ACC112 (cell line): ENCODE data around the gene DMPK.

Experiments
- H2AFZ ChIP-seq: fragments of 200-600 bp; sonication (generic); one replicate; pipeline ENCODE4 v1.6.0; 2017; ENCODE audit warnings: antibody characterized with exemption, low read length; ENCODE audit not compliant: unreplicated experiment
- H3K27ac ChIP-seq: fragments of 200-600 bp; sonication (generic); 2 replicates; pipeline ENCODE4 v1.5.1; 2014; ENCODE audit warnings: low read depth, mild to moderate bottlenecking, antibody characterized with exemption, low read length, moderate library complexity
- H3K27me3 ChIP-seq: fragments of 200-600 bp; sonication (generic); 2 replicates; pipeline ENCODE4 v1.6.1; 2014; ENCODE audit warnings: mild to moderate bottlenecking, antibody characterized with exemption, low read length, moderate library complexity, mixed read lengths; ENCODE audit not compliant: insufficient read depth
- H3K36me3 ChIP-seq: fragments of 200-600 bp; sonication (generic); 2 replicates; pipeline ENCODE4 v1.6.1; 2016; ENCODE audit warnings: mild to moderate bottlenecking, antibody characterized with exemption, low read length, moderate library complexity, mixed read lengths; ENCODE audit not compliant: insufficient read depth
- H3K4me1 ChIP-seq: fragments of 200-600 bp; sonication (generic); one replicate; pipeline ENCODE4 v1.6.1; 2016; ENCODE audit warnings: low read length, mixed read lengths; ENCODE audit not compliant: insufficient read depth, unreplicated experiment, control insufficient read depth
- H3K4me3 ChIP-seq: fragments of 200-600 bp; sonication (generic); 2 replicates; pipeline ENCODE4 v1.5.1; 2014; ENCODE audit warnings: mild to moderate bottlenecking, low read depth, low read length
- H3K79me2 ChIP-seq: fragments of 200-600 bp; sonication (generic); one replicate; pipeline ENCODE4 v1.6.0; 2016; ENCODE audit warnings: low read length; ENCODE audit not compliant: control insufficient read depth, unreplicated experiment, insufficient read depth

DMPK gene

GRCh38 chr19:45782162-45782691 lies at the start of gene DMPK:
DMPK (minus strand) TSS chr19:45782490; CDS start chr19:45782352, 138 bp downstream.
- Histone ChIP-seq H3K79me2 (no peaks in the 10 kb centered on the region), H3K4me1 (peaks cover 30% of the 10 kb centered on the region), H3K36me3 (0 out of 2 replicates have a peak, but pooled peaks cover 11% of the 10 kb centered on the region), H3K27me3 (no peaks in the 10 kb centered on the region), H3K27ac (peak within 1 kb of the TSS; percentile 77), H2AFZ (no peak within 1 kb of the TSS), H3K4me3 (no peak within 1 kb of the TSS)

GRCh38 chr19:45828945-45829344 lies 46.7 kb upstream of the DMPK start:
- Histone ChIP-seq H3K27ac (no peak overlapping the region), H2AFZ (no peak overlapping the region), H3K4me3 (no peak overlapping the region), H3K4me1 (no peaks in the 10 kb centered on the region), H3K36me3 (no peaks in the 10 kb centered on the region), H3K79me2 (no peaks in the 10 kb centered on the region), H3K27me3 (no peaks in the 10 kb centered on the region)

GRCh38 chr19:45828523-45828922 lies 46.2 kb upstream of the DMPK start:
- H3K36me3 ChIP-seq, result no peaks in the 10 kb centered on the region
- H3K27ac ChIP-seq, result no peak overlapping the region
- no peaks in the 10 kb centered on the region for H3K79me2 ChIP-seq
- H2AFZ ChIP-seq, result no peak overlapping the region
- no peaks in the 10 kb centered on the region for H3K4me1 ChIP-seq
- no peak overlapping the region for H3K4me3 ChIP-seq
- no peaks in the 10 kb centered on the region for H3K27me3 ChIP-seq

GRCh38 chr19:45827459-45828093 lies 45.3 kb upstream of the DMPK start:
- H3K36me3 ChIP-seq, result no peaks in the 10 kb centered on the region
- no peak overlapping the region for H3K27ac ChIP-seq
- no peak overlapping the region for H3K4me3 ChIP-seq
- no peak overlapping the region for H2AFZ ChIP-seq
- H3K79me2 ChIP-seq, result no peaks in the 10 kb centered on the region
- no peaks in the 10 kb centered on the region for H3K4me1 ChIP-seq
- no peaks in the 10 kb centered on the region for H3K27me3 ChIP-seq

- Histone ChIP-seq H3K27ac (no peak overlapping the region), H3K36me3 (no peaks in the 10 kb centered on the region), H2AFZ (no peak overlapping the region)
These were observed 44.6 kb upstream of the DMPK start for GRCh38 chr19:45826934-45827333.

GRCh38 chr19:45825917-45826893 lies 43.9 kb upstream of the DMPK start:
- H3K27me3 ChIP-seq, result no peaks in the 10 kb centered on the region
- H3K36me3 ChIP-seq, result no peaks in the 10 kb centered on the region
- no peaks in the 10 kb centered on the region for H3K4me1 ChIP-seq
- no peaks in the 10 kb centered on the region for H3K79me2 ChIP-seq
- no peak overlapping the region for H3K4me3 ChIP-seq
- H2AFZ ChIP-seq, result no peak overlapping the region
- H3K27ac ChIP-seq, result no peak overlapping the region

More at GRCh38 chr19:45826934-45827333, 44.6 kb upstream of the DMPK start:
- H3K27me3 ChIP-seq, result no peaks in the 10 kb centered on the region
- H3K4me1 ChIP-seq, result no peaks in the 10 kb centered on the region
- H3K4me3 ChIP-seq, result no peak overlapping the region
- H3K79me2 ChIP-seq, result no peaks in the 10 kb centered on the region

GRCh38 chr19:45825263-45825605 lies 42.9 kb upstream of the DMPK start:
- Histone ChIP-seq H3K79me2 (no peaks in the 10 kb centered on the region), H3K4me3 (no peak overlapping the region), H3K36me3 (no peaks in the 10 kb centered on the region), H3K4me1 (no peaks in the 10 kb centered on the region), H3K27ac (no peak overlapping the region), H2AFZ (no peak overlapping the region), H3K27me3 (no peaks in the 10 kb centered on the region)

GRCh38 chr19:45824531-45825262 lies 42.4 kb upstream of the DMPK start:
- no peak overlapping the region for H3K4me3 ChIP-seq
- H3K27ac ChIP-seq, result no peak overlapping the region
- no peaks in the 10 kb centered on the region for H3K27me3 ChIP-seq
- H3K79me2 ChIP-seq, result no peaks in the 10 kb centered on the region
- no peaks in the 10 kb centered on the region for H3K36me3 ChIP-seq
- H2AFZ ChIP-seq, result no peak overlapping the region
- no peaks in the 10 kb centered on the region for H3K4me1 ChIP-seq

- no peaks in the 10 kb centered on the region for H3K79me2 ChIP-seq
- no peak overlapping the region for H3K4me3 ChIP-seq
- no peaks in the 10 kb centered on the region for H3K27me3 ChIP-seq
- H3K27ac ChIP-seq, result no peak overlapping the region
- H2AFZ ChIP-seq, result no peak overlapping the region
- H3K36me3 ChIP-seq, result no peaks in the 10 kb centered on the region
- no peaks in the 10 kb centered on the region for H3K4me1 ChIP-seq
These were observed 41.8 kb upstream of the DMPK start for GRCh38 chr19:45824041-45824471.

GRCh38 chr19:45823182-45823581 lies 40.9 kb upstream of the DMPK start:
- H3K36me3 ChIP-seq, result no peaks in the 10 kb centered on the region
- H3K27ac ChIP-seq, result no peak overlapping the region
- H3K79me2 ChIP-seq, result no peaks in the 10 kb centered on the region
- no peaks in the 10 kb centered on the region for H3K4me1 ChIP-seq
- H3K27me3 ChIP-seq, result no peaks in the 10 kb centered on the region
- H3K4me3 ChIP-seq, result no peak overlapping the region
- H2AFZ ChIP-seq, result no peak overlapping the region
